Stimulated activated naive B cell treated with anti-CD40 and anti-IgM and Interleukin-4, amounts not matched to agents 10 μg/mL and 1 μg/mL and 100 μg/mL, for 72 hours (primary cell): ENCODE results near the gene GNPAT.

Source experiments
- ATAC-seq, 2 donors: fragments of 150-1000 bp; cut with Tn5 transposase; replicated peaks; 2 replicates each; pipeline ENCODE4 v1.10.0; 2021; ENCODE audit warnings: moderate library complexity in 1 of 2
- DNase-seq: peaks from one replicate; pipeline ENCODE4 v3.0.0; 2021
- H3K27ac Mint-ChIP-seq: one replicate; pipeline ENCODE4 v1.8.0; 2022; ENCODE audit warnings: mild to moderate bottlenecking, mixed read lengths
- H3K27me3 Mint-ChIP-seq, 2 donors: one replicate each; pipeline ENCODE4 v1.8.0; 2022; ENCODE audit warnings: mixed read lengths in 2 of 2
- H3K36me3 Mint-ChIP-seq, 2 donors: one replicate each; pipeline ENCODE4 v1.8.0; 2022; ENCODE audit warnings: mixed read lengths in 2 of 2, mild to moderate bottlenecking in 1 of 2
- H3K4me1 Mint-ChIP-seq, 2 donors: one replicate each; pipeline ENCODE4 v1.8.0; 2022; ENCODE audit warnings: mixed read lengths in 2 of 2, mild to moderate bottlenecking in 1 of 2
- H3K4me3 Mint-ChIP-seq, 2 donors: one replicate each; pipeline ENCODE4 v1.8.0; 2022; ENCODE audit warnings: mild to moderate bottlenecking in 2 of 2, mixed read lengths in 2 of 2, moderate library complexity in 1 of 2
- H3K9me3 Mint-ChIP-seq, 2 donors: one replicate each; pipeline ENCODE4 v1.8.0; 2022; ENCODE audit warnings: mixed read lengths in 2 of 2, mild to moderate bottlenecking in 1 of 2

Gene GNPAT

DNA sequence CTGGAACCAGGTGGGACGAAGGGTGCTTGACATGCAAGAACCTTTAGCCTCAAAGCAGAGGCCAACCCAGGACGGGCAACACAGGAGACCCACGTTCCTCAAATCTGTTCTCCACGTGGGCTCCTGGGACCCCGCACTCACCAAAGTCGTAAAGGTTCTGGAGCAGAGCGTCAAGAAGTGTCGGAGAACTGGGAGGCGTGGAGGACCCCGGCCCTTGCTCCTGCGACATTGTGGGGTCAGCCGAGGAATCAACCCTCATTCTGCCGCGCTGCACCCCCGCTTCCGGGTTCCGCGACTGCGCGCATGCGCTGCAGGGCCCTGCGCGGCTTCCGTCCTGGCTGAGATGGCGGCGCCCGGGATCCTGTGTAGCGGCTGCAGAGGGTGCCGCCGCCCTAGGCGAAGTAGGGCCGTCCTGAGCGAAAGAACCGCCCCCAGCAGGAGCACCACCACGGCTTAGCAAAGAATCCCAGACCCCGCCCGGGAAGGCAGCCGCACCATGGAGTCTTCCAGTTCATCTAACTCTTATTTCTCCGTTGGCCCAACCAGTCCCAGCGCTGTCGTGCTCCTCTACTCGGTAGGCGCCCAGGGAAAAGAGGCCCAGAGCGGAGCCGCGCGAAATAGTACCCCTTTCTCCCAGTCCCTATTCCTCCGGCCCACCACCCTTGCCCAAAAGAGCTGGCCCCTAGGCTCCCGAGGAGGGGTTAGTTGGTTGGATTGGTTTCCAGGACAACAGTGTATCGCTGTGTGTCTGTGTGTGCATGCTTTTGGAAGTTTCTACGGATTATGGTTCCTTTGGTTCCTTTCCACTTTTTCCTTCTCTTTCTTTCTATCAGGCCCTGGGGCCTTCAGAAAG lies at the start of gene GNPAT:
Gene GNPAT, plus strand, starts transcription at position 330 of the 853 bp plus-strand sequence. Its CDS starts 167 bp downstream, at position 497.
- Mint-ChIP-seq H3K27ac (peak within 1 kb of the TSS; percentile 98), H3K4me3 (peak within 1 kb of the TSS; percentile 97 to 98), H3K36me3 (peaks cover 39 to 57% of the 10 kb centered on the region in 2 donors), H3K4me1 (peaks cover 22 to 63% of the 10 kb centered on the region in 2 donors), H3K9me3 (no peaks in the 10 kb centered on the region), H3K27me3 (no peaks in the 10 kb centered on the region)
- DNase-seq, result peak; percentile 86
- ATAC-seq, result peak; percentile 99

DNA sequence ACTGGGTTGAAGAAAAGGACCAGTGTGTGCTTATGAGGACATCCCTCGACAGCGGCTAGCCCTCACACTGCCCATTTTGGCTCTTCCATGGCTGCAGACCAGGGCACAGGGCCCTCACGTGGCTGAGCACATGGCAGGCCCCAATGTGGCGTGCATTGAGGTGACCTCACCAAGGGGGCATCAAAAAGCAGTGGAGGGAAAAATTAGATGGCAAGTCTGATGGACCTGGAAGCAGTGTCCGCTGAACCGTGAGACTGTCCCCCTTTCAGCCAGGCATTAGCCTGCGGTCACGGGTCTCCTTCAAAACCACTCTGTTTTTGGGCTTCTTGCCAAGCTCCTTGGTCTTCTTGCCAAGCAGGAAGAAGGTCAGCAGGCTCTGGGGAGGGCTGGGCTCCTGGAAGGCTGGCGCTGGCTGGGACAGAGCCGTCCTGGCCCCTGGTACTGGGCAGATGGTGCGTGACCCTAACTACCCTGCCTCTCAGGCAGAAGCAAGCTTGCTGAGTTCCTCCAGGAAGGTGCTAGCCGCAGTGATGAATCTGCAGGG lies 48.3 kb upstream of the GNPAT start:
- Mint-ChIP-seq H3K36me3 (no peaks in the 10 kb centered on the region), H3K4me3 (no peak overlapping the region), H3K4me1 (no peaks in the 10 kb centered on the region), H3K27ac (no peak overlapping the region), H3K27me3 (peaks cover 34 to 41% of the 10 kb centered on the region in 2 donors), H3K9me3 (peaks cover 0 to 5% of the 10 kb centered on the region in 2 donors)
- DNase-seq, result no peak
- ATAC-seq, result no peak

DNA sequence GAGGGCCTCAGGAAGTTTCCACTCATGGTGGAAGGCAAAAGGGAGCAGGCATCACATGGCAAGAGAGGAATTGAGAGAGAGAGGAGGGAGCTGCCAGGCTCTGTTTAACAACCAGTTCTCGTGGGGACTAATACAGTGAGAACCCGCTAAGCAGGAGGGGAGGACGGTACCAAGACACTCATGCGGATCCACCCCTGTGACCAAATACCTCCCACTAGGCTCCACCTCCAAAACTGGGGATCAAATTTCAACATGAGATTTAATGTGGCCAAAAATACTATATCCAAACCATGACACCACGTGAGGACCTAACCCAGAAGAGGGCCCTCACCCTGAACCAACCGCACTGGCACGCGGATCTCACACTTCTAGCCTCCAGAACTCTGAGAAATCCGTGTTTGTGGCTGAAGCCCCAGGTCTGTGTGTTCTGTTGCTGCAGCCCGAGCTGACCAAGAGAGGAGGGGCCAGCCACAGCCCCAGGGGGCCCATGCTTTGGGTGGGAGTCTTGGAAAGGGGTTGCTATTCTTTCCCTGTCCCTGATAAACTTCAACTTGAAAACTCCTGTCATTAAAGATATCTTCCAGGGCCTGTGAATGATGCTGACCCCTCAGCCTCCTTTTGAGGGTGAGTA lies 47.2 kb upstream of the GNPAT start:
- Mint-ChIP-seq H3K4me3 (no peak overlapping the region), H3K27ac (no peak overlapping the region)

DNA sequence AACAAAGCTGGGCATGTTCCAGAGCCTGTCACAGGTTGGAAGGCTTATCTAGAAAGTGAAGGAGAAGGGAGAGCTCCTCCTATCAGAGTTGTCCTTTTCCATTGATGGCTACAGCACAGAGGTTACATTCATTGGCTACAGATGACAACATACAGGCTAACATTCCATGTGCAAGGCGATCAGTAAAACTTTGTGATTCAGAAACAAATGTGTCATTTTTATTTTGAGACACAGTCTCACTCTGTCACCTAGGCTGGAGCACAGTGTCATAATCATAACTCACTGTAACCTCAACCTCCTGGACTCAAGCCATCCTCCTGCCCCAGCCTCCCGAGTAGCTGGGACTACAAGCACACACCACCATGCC lies 46.6 kb upstream of the GNPAT start:
- no peak for ATAC-seq
- peaks cover 0 to 3% of the 10 kb centered on the region in 2 donors for H3K9me3 Mint-ChIP-seq
- DNase-seq, result no peak
- H3K27me3 Mint-ChIP-seq, result peaks cover 24 to 33% of the 10 kb centered on the region in 2 donors
- no peak overlapping the region for H3K27ac Mint-ChIP-seq
- H3K4me3 Mint-ChIP-seq, result no peak overlapping the region
- no peaks in the 10 kb centered on the region for H3K4me1 Mint-ChIP-seq
- no peaks in the 10 kb centered on the region for H3K36me3 Mint-ChIP-seq

More for the DNA sequence above, 47.2 kb upstream of the GNPAT start:
- H3K36me3 Mint-ChIP-seq, result no peaks in the 10 kb centered on the region
- DNase-seq, result no peak
- peaks cover 0 to 5% of the 10 kb centered on the region in 2 donors for H3K9me3 Mint-ChIP-seq
- peaks cover 30 to 37% of the 10 kb centered on the region in 2 donors for H3K27me3 Mint-ChIP-seq
- no peaks in the 10 kb centered on the region for H3K4me1 Mint-ChIP-seq
- no peak for ATAC-seq

DNA sequence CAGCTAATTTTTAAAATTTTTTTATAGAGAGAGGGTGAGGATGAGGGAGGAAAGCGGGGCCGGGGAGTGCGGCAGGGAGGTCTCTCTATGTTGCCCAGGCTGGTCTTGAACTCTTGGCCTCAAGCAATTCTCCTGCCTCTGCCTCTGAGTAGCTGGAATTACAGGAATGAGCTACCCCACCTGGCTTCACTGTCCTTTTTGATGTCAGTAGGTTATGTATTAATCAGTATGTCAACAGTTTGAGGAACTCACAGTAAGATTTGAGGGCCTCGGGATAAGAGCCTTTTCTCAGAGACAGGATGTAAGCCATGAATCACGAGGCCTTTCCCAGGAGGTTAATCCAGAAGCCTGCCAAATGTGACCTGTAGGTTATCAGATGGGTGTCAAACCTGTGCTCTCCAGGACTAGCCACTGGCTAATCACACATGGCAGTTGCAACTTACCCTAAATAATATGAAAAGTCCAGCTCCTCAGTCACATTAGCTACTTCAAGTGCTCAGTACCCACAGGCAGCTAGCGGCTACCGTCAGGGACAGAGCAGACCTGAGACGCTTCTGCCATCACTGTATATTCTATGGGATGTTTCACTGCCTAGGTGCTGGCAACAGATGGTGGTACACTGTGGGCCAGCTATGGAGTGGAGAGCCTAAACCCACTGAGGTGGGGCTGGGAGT lies 46.0 kb upstream of the GNPAT start:
- no peaks in the 10 kb centered on the region for H3K4me1 Mint-ChIP-seq
- no peak for DNase-seq
- H3K4me3 Mint-ChIP-seq, result no peak overlapping the region
- no peaks in the 10 kb centered on the region for H3K9me3 Mint-ChIP-seq
- H3K27me3 Mint-ChIP-seq, result peaks cover 21 to 31% of the 10 kb centered on the region in 2 donors
- no peak for ATAC-seq
- H3K36me3 Mint-ChIP-seq, result no peaks in the 10 kb centered on the region
- no peak overlapping the region for H3K27ac Mint-ChIP-seq

DNA sequence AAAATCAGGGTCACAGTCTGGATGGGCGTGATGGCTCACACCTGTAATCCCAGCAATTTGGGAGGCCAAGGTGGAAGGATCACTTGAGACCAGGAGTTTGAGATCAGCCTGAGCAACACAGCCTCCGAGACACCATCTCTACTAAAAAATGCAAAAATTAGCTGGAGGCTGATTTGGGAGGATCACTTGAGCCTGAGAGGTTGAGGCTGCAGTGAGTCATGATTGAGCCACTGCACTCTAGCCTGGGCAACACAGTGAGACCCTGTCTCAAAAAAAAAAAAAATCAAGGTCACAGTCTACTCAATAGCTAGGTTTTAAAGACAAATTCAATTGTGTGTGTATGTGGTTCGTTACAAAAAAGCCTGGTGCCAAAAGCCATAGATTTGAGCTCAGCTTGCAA lies 44.7 kb upstream of the GNPAT start:
- DNase-seq, result no peak
- H3K27ac Mint-ChIP-seq, result no peak overlapping the region
- no peaks in the 10 kb centered on the region for H3K9me3 Mint-ChIP-seq
- H3K4me3 Mint-ChIP-seq, result no peak overlapping the region
- no peaks in the 10 kb centered on the region for H3K36me3 Mint-ChIP-seq
- H3K4me1 Mint-ChIP-seq, result no peaks in the 10 kb centered on the region
- no peak for ATAC-seq
- peaks cover 21 to 26% of the 10 kb centered on the region in 2 donors for H3K27me3 Mint-ChIP-seq

DNA sequence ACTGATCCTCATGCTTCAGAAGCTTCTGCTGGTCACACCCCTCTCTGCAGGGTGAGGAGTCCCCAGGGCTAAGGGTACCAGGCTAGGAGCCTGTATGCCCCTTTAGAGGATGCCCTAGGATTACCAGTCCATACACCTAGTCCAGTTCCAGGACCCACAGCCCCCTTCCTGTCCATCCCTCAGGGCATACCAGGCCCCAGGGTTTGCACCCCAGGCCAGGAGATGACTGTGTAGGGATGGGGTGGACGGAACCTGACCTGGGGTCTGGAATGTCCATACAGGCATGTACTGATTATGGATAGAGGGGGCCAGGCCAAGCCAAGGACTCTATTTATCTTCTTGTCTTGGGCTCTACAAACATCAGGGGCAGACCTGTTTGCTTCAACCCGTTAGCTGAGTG lies 44.3 kb upstream of the GNPAT start:
- Mint-ChIP-seq H3K27me3 (peaks cover 22 to 25% of the 10 kb centered on the region in 2 donors), H3K27ac (no peak overlapping the region)
- DNase-seq, result no peak

DNA sequence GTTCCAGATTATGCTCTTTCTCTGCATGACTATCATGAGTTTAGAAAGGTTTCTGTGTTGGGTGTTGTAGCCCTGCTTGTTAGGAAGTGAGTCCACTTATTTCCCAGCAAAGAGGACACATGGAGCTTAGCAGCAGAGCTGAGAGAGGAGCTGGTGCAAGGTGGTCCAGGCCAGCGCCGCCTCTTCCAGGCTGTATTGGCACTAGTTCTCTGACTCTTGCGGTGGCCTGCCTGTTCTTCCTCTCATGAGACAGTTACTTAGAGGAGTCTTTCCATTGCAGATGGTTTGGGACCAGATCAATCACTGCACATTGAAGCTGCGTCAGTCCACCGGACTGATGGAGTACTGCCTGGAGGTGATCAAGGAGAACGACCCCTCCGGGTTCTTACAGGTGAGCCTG lies 41.1 kb upstream of the GNPAT start:
- Mint-ChIP-seq H3K27me3 (peaks cover 39 to 45% of the 10 kb centered on the region in 2 donors), H3K4me3 (no peak overlapping the region), H3K36me3 (no peaks in the 10 kb centered on the region), H3K9me3 (no peaks in the 10 kb centered on the region), H3K4me1 (peaks cover 0 to 8% of the 10 kb centered on the region in 2 donors), H3K27ac (no peak overlapping the region)
- no peak for ATAC-seq
- DNase-seq, result no peak

More for the DNA sequence above, 44.3 kb upstream of the GNPAT start:
- H3K4me1 Mint-ChIP-seq, result peaks cover 0 to under 1% of the 10 kb centered on the region in 2 donors
- no peak overlapping the region for H3K4me3 Mint-ChIP-seq
- no peak for ATAC-seq
- H3K36me3 Mint-ChIP-seq, result no peaks in the 10 kb centered on the region
- no peaks in the 10 kb centered on the region for H3K9me3 Mint-ChIP-seq

DNA sequence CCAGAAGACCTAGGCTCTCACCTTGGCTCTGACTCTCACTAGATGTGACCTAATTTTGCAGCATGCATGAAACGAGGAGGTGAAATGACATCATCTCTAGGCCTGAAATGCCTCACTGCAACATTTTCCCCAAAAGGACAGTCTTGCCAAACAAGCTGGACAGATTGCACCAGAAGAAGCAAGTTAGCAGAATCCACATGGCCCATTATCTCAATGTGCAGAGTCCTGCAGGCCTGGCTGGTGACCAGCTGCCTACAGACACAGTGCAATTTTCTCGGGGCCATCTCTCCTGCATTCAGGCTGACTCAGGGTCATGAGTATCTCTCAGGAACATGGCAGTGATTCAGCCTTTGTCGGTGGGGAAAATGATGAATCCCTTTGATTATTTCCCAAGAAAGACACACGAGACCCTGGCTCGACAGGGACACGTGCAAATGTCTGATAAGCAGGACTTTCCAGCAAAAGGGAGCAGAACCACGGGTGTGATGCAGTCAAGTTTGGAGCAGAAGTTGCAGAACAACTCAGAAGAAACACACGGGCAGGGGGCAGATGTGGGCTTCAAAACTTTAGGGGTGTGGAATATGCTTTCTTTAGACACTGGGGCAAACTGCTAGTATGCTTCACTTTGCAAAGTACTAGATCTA lies 40.5 kb upstream of the GNPAT start:
- H3K27ac Mint-ChIP-seq, result no peak overlapping the region
- no peak for ATAC-seq
- no peaks in the 10 kb centered on the region for H3K9me3 Mint-ChIP-seq
- no peaks in the 10 kb centered on the region for H3K36me3 Mint-ChIP-seq
- H3K27me3 Mint-ChIP-seq, result peaks cover 38 to 46% of the 10 kb centered on the region in 2 donors
- peaks cover 0 to 8% of the 10 kb centered on the region in 2 donors for H3K4me1 Mint-ChIP-seq
- no peak for DNase-seq
- no peak overlapping the region for H3K4me3 Mint-ChIP-seq

DNA sequence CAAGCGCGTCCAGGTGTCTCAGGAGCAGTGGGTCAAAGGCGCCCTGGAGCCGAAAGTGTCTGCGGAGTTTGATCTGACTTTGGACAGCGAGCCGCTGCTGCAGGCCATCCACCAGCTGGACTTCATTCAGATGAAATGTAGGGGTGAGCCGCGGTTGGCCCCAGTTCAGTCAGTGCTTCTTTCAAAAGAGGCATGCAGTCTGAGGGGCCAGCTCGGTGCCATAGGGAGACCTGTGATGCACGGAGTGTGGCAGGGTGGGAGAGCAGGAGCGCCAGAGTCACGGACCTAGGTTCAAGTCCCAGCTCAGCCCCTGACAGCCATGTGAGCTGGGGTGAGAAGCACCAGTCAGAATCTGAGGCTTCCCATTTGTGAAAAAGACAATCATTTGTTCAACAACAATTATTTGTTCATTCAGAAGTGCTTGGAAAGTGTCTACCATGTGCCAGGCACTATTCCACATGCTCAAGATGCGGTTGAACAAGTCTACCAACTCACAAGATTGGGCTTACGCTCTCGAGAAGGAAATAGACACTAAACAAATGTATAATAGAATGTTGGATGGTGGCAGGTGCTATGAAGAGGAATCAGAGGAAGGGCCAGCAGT lies 39.5 kb upstream of the GNPAT start:
- DNase-seq (no peak), ATAC-seq (no peak)
- no peaks in the 10 kb centered on the region for H3K36me3 Mint-ChIP-seq
- peaks cover 0 to 8% of the 10 kb centered on the region in 2 donors for H3K4me1 Mint-ChIP-seq
- no peak overlapping the region for H3K4me3 Mint-ChIP-seq
- no peaks in the 10 kb centered on the region for H3K9me3 Mint-ChIP-seq
- no peak overlapping the region for H3K27ac Mint-ChIP-seq
- peaks cover 32 to 39% of the 10 kb centered on the region in 2 donors for H3K27me3 Mint-ChIP-seq

DNA sequence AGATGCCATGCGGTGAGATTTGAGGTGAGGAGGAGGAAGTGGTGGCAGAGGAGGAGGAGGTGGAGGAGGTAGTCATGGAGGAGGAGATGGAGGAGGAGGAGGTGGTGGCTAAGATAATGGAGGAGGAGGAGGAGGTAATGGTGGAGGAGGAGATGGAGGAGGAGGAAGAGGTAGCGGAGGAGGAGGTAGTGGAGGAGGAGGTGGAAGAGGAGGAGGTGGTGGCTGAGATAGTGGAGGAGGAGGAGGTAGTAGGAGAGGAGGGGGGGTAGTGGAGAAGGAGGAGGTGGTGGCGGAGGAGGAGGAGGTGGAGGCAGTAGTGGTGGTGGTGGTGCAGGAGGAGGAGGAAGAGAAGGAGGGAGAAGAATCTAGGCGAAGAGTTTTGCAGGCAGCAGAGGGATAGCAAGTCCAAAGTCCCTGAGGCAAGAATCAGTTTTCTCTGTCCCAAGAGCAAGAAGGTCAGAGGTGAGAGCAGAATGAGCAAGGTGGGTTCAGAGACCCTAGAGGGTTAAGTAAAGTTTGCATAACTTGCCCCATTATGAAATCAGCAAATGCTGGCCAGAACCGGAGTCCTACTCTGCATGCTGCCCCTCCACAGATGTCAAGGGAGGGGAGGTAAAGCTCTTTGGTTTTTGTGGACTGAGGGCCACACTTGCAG lies 38.9 kb upstream of the GNPAT start:
- H3K27me3 Mint-ChIP-seq, result peaks cover 32 to 39% of the 10 kb centered on the region in 2 donors
- no peak for ATAC-seq
- no peaks in the 10 kb centered on the region for H3K9me3 Mint-ChIP-seq
- H3K27ac Mint-ChIP-seq, result no peak overlapping the region
- H3K4me3 Mint-ChIP-seq, result no peak overlapping the region
- H3K36me3 Mint-ChIP-seq, result no peaks in the 10 kb centered on the region
- H3K4me1 Mint-ChIP-seq, result peaks cover 0 to 8% of the 10 kb centered on the region in 2 donors
- DNase-seq, result no peak

DNA sequence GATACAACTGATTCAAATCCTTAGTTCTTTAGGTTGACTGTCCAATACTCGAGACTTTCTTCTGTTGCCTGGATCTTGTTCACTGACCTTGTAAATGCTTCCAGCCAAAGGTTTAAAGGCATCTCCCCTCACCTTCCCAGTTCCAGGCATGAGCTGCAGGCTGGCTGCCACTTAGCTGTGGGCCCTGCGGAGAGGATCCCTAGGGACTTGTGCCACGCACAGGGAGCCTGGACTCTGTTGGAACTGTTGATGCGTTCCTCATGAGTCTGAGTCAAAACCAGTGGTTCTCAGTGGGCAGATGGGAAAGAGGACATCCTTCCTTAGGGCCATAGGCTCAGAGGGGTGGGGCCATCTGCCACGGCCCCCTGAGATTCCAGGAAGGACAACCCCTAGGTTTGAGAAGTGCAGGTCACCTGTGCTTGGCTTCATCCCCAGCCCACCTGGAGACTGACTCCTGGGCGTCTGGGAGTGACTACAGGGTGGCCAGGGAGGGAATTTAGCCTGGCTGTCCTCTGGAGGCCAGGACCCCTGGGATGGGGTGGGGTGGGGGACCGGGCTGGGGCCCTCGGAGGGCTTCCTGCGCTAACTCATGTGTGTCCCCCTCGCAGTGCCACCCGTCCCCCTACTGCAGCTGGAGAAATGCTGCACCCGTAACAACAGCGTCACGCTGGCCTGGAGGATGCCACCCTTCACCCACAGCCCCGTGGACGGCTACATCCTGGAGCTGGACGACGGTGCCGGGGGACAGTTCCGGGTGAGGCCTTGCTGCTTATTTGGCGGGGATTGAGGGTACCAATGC lies 37.6 kb upstream of the GNPAT start:
- H3K4me1 Mint-ChIP-seq, result peaks cover 0 to 8% of the 10 kb centered on the region in 2 donors

More for the DNA sequence above, 37.6 kb upstream of the GNPAT start:
- Mint-ChIP-seq H3K27me3 (peaks cover 24 to 39% of the 10 kb centered on the region in 2 donors), H3K9me3 (no peaks in the 10 kb centered on the region), H3K4me3 (no peak overlapping the region), H3K36me3 (no peaks in the 10 kb centered on the region), H3K27ac (no peak overlapping the region)
- no peak for ATAC-seq
- DNase-seq, result no peak
